ENCODE results near the gene TEX30.

The TEX30 gene

DNA sequence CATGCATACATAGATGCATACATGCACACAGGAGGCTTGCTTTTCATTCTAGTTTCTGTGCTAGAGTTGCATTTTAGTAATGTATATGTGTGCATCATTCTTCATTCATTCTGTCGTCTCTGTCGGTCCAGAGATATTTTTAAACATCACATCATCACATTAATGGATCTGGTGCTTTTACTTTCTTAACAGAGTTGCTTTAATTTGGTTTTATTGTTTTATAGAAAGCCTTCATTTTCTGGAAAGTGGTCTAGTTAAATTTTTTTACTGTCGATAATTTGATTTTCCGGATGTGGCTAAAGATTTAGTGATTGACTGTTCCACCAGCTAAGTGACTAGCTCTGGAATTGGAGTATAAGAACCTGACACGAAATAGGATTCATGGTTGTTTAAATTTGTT, 42.2 kb upstream of the TEX30 start (continued):
- TF ChIP-seq TCF4 (CRISPR knock-in tag; IDR thresholded peaks at IDR 0.05; ENCODE audit: borderline replicate concordance) (no peak), CREB5 (CRISPR knock-in tag; IDR thresholded peaks at IDR 0.05; ENCODE audit: low read depth) (peak; percentile 63; the same call in 1 of the 2 replicates), ZC3H10 (CRISPR knock-in tag; IDR thresholded peaks at IDR 0.05) (no peak), ZNF565 (CRISPR knock-in tag; conservative IDR thresholded peaks at IDR 0.05; ENCODE audit: low read depth) (no peak), ZNF70 (CRISPR knock-in tag; IDR thresholded peaks at IDR 0.05) (no peak), BACH2 (CRISPR knock-in tag; IDR thresholded peaks at IDR 0.05; ENCODE audit: borderline replicate concordance) (no peak), POU6F1 (CRISPR knock-in tag; IDR thresholded peaks at IDR 0.05; ENCODE audit: borderline replicate concordance, low read depth) (no peak), TOX (CRISPR knock-in tag; IDR thresholded peaks at IDR 0.05; ENCODE audit: borderline replicate concordance) (no peak)
- TF ChIP-seq, protein P1, sequence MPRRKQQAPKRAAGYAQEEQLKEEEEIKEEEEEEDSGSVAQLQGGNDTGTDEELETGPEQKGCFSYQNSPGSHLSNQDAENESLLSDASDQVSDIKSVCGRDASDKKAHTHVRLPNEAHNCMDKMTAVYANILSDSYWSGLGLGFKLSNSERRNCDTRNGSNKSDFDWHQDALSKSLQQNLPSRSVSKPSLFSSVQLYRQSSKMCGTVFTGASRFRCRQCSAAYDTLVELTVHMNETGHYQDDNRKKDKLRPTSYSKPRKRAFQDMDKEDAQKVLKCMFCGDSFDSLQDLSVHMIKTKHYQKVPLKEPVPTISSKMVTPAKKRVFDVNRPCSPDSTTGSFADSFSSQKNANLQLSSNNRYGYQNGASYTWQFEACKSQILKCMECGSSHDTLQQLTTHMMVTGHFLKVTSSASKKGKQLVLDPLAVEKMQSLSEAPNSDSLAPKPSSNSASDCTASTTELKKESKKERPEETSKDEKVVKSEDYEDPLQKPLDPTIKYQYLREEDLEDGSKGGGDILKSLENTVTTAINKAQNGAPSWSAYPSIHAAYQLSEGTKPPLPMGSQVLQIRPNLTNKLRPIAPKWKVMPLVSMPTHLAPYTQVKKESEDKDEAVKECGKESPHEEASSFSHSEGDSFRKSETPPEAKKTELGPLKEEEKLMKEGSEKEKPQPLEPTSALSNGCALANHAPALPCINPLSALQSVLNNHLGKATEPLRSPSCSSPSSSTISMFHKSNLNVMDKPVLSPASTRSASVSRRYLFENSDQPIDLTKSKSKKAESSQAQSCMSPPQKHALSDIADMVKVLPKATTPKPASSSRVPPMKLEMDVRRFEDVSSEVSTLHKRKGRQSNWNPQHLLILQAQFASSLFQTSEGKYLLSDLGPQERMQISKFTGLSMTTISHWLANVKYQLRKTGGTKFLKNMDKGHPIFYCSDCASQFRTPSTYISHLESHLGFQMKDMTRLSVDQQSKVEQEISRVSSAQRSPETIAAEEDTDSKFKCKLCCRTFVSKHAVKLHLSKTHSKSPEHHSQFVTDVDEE (CRISPR knock-in tag; IDR thresholded peaks at IDR 0.05), result no peak

- TF ChIP-seq RARB (CRISPR knock-in tag; IDR thresholded peaks at IDR 0.05) (no peak), ZC3H10 (CRISPR knock-in tag; IDR thresholded peaks at IDR 0.05) (no peak), ZNF565 (CRISPR knock-in tag; conservative IDR thresholded peaks at IDR 0.05; ENCODE audit: low read depth) (no peak), GLIS3 (CRISPR knock-in tag; IDR thresholded peaks at IDR 0.05) (no peak), ZFP30 (CRISPR knock-in tag; IDR thresholded peaks at IDR 0.05) (no peak)
- TF ChIP-seq, protein P2, sequence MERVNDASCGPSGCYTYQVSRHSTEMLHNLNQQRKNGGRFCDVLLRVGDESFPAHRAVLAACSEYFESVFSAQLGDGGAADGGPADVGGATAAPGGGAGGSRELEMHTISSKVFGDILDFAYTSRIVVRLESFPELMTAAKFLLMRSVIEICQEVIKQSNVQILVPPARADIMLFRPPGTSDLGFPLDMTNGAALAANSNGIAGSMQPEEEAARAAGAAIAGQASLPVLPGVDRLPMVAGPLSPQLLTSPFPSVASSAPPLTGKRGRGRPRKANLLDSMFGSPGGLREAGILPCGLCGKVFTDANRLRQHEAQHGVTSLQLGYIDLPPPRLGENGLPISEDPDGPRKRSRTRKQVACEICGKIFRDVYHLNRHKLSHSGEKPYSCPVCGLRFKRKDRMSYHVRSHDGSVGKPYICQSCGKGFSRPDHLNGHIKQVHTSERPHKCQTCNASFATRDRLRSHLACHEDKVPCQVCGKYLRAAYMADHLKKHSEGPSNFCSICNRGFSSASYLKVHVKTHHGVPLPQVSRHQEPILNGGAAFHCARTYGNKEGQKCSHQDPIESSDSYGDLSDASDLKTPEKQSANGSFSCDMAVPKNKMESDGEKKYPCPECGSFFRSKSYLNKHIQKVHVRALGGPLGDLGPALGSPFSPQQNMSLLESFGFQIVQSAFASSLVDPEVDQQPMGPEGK (CRISPR knock-in tag; IDR thresholded peaks at IDR 0.05; ENCODE audit: borderline replicate concordance), result no peak
- TF ChIP-seq, protein P1 (CRISPR knock-in tag; IDR thresholded peaks at IDR 0.05), result no peak
- no peak for ATAC-seq
Measured at GRCh38 chr13:102814793-102815192, 41.2 kb upstream of the TEX30 start.

GRCh38 chr13:102814025-102814607, 40.5 kb upstream of the TEX30 start:
- ATAC-seq, result no peak
- TF ChIP-seq ZNF70 (CRISPR knock-in tag; IDR thresholded peaks at IDR 0.05), result no peak

GRCh38 chr13:102812611-102813287, 39.2 kb upstream of the TEX30 start:
- peak; percentile 31; the same call in 2 of the 3 replicates for ATAC-seq
- TF ChIP-seq ZNF70 (CRISPR knock-in tag; IDR thresholded peaks at IDR 0.05), result no peak
- TF ChIP-seq PPARA (CRISPR knock-in tag; IDR thresholded peaks at IDR 0.05; ENCODE audit: borderline replicate concordance), result no peak
- TF ChIP-seq, protein P1 (CRISPR knock-in tag; IDR thresholded peaks at IDR 0.05), result no peak
- no peak for TF ChIP-seq SNAI2 (CRISPR knock-in tag; IDR thresholded peaks at IDR 0.05)
- TF ChIP-seq RARB (CRISPR knock-in tag; IDR thresholded peaks at IDR 0.05), result no peak
- TF ChIP-seq CSRNP3 (CRISPR knock-in tag; IDR thresholded peaks at IDR 0.05), result no peak
- TF ChIP-seq ZNF8 (CRISPR knock-in tag; IDR thresholded peaks at IDR 0.05), result no peak
- TF ChIP-seq ZC3H10 (CRISPR knock-in tag; IDR thresholded peaks at IDR 0.05), result no peak
